NCI-H2227 (cell line): ENCODE results near the gene SPRYD3.
A peak's percentile ranks its signal among the peaks of the same experiment; 100 is the strongest.
"Not testable (repeated sequence)": the region's sequence is repeated elsewhere in the genome, so short reads cannot be mapped to it uniquely, and the experiment has no call there.

Source experiments
- DNase-seq: peaks from one replicate; lab custom pipeline; 2025; ENCODE audit not compliant: unreplicated experiment; lab: John Stamatoyannopoulos, UW

SPRYD3 gene

GRCh38 chr12:53051881-53052412, 27.2 kb downstream of the SPRYD3 start:
- no peak for DNase-seq

DNA sequence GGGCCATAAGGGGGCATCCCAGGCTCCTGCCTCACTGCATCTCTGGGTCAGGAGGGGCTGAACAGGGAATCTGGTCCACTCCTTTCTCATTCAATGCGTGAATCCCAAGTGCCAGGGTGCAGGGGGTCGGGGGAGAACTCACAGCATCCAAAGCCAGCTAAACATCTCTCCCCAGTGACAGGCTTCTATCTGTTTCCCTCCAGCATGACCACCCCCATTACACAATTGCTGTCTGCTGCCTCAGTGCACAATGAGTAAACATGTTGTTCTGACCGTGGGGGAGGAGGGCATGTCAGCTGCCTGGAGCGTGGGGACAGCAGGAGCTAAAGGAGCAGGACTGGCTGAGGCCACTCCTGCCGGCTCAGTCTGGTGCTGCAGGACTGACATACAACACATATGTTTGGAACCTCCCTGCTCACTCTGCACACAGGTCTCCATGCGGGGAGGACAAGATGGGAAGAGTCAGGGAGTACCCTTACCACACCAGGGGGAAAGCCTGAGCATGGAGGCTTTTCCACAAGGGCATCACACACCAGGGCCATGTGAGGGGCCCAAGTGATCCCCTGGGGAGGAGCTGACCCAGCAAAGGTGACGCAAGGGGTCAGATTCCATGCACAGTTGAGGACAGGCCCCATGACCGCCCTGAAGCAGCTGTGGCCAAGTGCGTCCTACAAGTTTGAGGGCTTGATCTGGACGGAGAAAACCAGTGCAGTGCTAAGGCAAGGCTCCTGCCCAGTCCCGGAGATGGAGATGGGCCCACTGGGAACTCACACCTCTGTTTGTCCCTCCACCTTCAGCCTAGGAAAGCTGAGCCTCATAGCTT, 27.9 kb downstream of the SPRYD3 start:
- no peak for DNase-seq

GRCh38 chr12:53050426-53051057, 28.6 kb downstream of the SPRYD3 start:
- no peak for DNase-seq

- DNase-seq: no peak
Measured at GRCh38 chr12:53049571-53050318, 29.4 kb downstream of the SPRYD3 start, which contains the start of gene TNS2. Gene TNS2 (plus strand): TSS chr12:53050065. CDS start chr12:53050186, 121 bp downstream.

DNA sequence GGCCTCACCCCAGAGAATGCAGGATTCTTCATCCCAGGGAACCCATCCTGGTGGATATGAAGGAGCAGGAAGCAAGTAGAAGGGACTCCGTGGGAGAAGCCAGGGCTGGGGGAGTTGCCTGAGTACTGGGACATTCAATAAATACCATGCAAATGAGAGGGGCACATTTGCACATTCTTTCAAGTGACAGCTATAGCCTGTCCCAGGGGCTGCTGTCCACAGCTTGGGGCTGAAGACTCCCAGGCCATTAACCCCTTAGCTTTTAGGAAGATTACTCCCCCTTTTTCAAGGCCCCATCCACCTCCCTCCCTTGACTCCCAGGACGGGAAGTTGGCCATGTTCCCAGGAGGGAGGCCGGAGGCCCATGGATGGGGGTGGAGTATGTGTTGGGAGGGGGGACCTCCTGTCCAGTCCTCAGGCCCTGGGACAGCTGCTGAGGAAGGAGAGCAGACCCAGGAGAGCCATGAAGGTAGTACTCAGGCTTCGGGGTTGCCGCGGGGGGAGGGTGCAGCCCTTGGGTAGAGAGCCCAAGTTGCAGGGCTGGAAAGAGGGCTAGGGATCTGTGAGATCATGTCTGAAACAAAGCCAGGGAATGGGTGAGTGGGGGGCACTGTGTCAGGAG, 30.3 kb downstream of the SPRYD3 start:
- DNase-seq: no peak

- no peak for DNase-seq
Measured at GRCh38 chr12:53048033-53048779, 31.0 kb downstream of the SPRYD3 start.

- peak; percentile 75 for DNase-seq
Measured at GRCh38 chr12:53047221-53048032, 31.8 kb downstream of the SPRYD3 start.

GRCh38 chr12:53046655-53047220, 32.5 kb downstream of the SPRYD3 start:
- no peak for DNase-seq

GRCh38 chr12:53045696-53046045, 33.5 kb downstream of the SPRYD3 start:
- DNase-seq: no peak

GRCh38 chr12:53044896-53045695, 34.1 kb downstream of the SPRYD3 start:
- DNase-seq: no peak

- no peak for DNase-seq
Measured at GRCh38 chr12:53044052-53044581, 35.1 kb downstream of the SPRYD3 start.

DNA sequence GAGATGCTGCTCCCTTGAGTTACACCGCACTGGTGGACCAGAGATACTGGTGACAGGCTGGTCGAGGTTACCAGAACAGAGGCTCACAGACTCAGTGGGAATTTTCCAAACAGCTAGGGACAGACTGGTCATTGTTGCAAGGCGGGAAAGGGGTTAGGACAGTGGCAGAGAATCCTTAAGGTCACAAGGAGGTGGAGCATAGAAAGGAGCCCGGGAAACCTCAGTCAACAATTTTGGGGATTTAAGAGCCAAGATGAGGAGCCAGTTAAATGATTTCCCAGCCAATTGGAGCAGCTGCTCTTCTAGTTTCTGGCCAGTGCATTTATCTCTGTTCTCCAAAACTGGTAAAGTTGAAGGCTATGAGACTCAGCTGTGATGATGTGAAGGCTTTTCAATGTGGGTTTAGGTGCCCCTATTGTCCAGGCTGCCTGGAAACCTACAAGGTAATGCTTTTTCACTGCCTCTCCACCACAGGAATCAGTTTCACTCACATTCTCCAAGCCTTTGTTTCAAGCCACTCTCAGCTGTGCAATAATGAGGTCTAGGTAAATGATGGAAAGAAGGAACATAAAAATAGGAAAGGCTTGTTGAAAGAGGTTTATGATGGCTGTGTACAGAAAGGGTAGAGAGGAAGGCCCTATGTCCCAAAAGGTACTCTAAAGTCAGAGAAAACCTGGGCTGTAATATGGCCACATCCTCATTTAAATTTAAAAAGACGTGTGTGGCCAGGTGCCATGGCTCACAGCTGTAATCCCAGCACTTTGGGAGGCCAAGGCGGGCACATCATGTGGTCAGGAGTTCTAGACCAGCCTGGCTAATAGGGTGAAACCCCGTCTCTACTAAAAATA, 36.4 kb downstream of the SPRYD3 start:
- no peak for DNase-seq

DNA sequence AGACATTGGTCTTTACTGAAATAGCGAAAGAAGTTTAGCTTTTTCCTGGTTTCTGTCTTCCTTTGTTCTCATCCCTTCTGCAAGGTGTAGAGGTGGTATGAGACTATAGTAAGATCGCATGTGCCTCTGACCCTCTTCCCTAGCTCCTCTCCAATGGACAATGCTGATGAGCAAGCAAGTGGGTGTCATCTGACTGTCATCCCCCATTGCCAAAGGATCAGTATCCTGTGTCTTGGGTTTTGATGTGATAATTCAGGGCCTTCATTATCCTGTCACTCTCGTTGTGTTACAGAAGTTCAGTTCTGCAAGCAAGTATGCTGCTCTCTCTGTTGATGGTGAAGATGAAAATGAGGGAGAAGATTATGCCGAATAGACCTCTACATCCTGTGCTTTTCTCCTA, 39.3 kb downstream of the SPRYD3 start:
- no peak for DNase-seq

DNA sequence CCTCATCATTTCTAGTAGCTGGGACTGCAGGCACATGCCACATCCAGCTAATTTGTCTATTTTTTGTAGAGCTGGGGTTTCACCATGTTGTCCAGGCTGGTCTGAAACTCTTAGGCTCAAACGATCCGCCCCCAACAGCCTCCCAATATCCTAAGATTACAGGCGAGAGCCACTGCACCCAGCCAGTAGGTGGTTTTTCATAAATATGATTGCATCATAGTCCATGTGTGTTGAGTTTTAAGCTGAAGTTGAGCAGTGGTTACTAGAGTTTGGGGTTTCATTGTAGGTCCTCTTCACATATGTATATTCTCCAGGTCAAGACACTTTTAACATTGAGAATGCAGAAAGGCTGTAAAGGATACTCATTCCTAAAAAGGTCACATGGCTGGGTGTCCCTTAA, 42.4 kb downstream of the SPRYD3 start:
- DNase-seq: no peak

GRCh38 chr12:53034459-53034858, 44.7 kb downstream of the SPRYD3 start:
- DNase-seq: no peak

DNA sequence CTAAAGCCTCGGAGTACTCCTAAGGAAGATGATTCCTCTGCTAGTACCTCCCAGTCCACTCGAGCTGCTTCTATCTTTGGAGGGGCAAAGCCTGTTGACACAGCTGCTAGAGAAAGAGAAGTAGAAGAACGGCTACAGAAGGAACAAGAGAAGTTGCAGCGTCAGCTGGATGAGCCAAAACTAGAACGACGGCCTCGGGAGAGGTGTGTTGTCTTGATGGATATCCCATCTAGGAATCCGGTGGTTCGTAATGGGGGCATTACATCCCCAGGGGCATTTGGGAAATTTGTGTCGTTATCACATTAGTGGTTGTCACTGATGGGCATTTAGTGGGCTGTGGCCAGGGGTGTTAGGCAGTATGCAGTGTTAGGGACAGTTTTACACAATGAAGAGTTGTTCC, 45.4 kb downstream of the SPRYD3 start:
- DNase-seq: not testable (repeated sequence)

- no peak for DNase-seq
Measured at GRCh38 chr12:53031616-53032015, 47.6 kb downstream of the SPRYD3 start.
